NCI-H2196 (cell line): ENCODE measurements around the gene TSSK2.
"Not testable (repeated sequence)": the region's sequence is repeated elsewhere in the genome, so short reads cannot be mapped to it uniquely, and the experiment has no call there.

ENCODE experiments used
- DNase-seq: peaks from one replicate; lab custom pipeline; 2025; ENCODE audit not compliant: unreplicated experiment; lab: John Stamatoyannopoulos, UW

Gene TSSK2

DNA sequence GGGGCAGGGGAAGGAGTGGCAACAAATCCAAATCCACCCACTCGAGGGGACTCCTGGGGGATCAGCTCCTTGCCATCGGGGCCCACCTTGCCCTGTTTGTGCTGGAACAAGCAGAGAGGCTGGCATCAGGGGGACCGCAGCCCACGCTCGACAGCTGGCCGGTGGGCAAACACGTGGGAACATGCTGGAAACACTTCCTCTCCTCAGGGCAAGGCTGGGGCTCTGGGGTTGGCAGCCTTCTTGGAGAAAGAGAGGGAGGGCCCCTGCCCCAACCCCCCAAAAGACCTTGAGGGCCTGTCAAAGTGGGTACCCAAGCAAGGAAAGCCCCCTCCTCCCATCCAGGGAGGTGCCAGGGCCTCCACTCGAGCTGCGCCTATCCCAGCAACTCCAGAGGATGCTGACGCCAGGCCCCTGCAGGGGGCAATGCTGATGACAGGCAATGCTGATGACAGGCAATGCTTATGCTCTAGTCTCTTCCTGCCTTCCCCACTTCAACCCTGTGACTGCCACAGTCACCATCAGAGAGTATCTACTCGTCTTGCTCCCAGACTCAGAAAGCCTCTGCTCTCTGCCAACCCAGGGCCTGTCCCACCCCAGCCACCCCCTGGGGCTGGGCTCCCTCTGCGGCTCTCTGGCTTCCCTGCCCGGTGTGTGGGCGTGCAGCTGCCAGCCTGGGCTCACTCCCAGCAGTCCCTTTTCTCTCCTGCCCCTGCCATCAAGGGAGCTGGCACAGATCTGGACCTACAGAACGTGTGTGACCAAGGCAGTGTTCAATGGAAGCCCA, 7.3 kb downstream of the TSSK2 start:
- no peak for DNase-seq

DNA sequence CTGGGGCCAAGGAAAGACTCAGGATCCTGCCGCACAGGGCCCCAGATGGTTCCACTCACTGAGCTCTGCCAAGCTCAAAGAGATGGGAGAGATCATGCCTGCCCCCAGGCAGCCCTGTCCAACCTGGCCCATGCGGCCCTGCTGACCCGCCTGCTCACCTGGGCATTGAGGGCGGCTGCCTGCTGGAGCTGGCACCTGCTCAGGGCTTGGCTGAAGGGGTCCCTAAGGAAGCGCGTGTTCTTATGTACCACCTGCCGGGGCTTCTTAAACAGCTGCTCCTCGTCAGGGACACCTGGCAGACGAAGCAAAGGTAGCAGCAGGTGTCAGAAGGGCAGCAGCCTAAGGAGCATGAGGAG, 7.9 kb downstream of the TSSK2 start:
- DNase-seq = no peak

DNA sequence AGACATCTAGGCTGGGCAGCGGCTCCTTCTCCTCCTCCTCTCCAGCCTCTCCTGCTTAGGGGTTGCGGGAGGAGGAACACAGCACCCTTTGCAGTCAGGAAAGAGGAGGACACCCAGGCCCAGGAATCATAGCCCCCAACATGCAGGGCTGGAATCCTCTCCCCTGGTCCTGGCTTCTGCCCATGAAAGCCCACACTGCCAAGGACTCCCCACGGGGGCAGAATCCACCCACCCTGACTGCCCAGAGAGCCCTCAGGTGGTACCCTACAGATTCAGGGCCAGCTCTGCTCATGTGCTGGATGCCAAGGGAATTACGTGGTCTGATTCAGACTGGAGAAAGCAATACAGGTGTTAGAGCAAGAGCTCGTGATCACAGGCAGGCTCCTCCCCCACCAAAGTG, 8.9 kb downstream of the TSSK2 start:
- DNase-seq = no peak

DNA sequence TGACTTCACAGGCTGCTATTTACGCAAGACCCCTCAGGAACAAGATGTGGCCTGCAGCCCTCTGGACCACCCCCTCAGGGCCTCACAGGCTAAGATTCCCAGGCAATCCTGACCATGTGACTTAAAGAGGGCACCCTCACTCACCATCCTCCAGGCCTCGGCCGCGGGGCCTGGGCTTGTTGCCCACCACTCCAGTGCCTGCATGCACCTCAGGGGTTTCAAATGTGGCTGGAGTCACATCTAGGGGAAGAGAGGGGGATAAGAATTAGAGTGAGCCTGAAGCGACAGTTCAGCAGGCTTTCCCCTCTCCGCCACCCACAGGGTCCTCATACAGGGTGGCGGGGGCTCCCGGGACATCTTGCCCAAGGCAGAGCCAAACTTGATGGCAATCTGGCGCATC, 11.3 kb downstream of the TSSK2 start:
- DNase-seq = no peak

DNA sequence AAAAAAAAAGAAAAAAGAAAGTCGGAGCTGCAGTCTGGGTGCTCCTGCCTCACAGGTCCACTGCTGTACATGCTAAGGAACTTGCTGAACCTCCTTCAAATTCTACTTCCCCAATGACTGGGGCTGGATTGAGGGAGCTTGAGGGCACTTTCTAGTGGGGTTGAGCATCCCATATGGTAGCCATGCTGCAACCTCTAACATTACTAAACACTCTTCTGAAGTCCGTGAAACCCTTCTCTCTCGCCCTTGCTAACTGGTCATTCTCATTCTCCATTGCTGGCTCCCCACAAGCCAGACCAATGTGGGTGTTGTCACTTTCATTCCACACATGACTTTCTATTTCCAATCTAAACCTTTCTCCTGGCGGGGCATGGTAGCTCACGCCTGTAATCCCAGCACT, 12.1 kb downstream of the TSSK2 start:
- no peak for DNase-seq

DNA sequence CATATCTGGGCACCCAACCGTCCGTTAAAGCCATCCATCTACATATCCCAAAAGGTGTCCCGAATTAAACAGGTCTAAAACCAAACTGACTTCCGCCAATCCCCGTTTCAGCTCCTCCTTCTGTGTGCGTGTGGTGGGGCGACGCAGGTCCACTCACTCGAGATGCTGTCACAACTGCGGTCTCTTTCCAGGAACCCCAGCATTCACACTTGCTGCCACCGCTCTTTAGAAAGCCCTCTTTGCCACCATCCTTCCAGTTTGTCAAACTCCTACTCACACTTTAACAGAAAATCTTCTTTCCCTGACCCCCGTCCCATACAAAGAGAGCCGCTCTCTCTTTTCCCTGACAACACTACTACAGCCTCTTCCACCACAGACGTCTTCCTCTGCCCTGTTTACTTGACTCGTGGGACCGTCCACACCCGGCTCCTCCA, 12.9 kb downstream of the TSSK2 start:
- no peak for DNase-seq

DNA sequence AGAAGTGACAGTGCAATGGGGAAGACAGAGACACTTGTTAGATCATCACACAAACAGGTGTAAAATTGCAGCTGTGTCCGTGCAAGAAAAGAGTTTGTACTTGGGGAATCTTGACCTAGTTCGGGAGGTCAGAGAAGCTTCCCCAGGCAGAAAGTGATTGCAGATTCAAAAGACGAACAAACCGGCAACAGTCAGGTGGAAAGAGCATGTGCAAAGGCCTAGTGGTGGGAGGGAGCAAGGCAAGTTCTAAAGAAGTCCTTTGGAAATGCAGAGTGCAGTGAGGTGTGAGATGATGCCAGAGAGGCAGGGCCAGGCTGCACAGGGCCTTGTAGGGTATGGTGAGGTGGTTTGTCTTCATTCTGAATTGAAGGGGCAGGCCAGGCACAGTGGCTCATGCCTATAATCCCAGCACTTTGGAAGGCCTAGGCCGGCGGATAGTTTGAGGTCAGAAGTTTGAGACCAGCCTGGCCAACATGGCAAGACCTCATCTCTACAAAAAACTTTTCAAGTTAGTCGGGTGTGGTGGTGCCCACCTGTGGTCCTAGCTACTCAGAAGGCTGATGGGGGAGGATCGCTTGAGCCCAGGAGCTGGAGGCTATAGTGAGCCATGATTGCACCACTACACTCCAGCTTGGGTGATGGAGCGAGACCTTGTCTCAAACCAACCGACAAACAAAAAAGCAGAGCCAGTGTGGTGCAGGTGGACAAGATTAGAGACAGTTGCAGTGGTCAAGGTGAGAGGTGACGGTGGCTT, 15.3 kb downstream of the TSSK2 start:
- DNase-seq = no peak

DNA sequence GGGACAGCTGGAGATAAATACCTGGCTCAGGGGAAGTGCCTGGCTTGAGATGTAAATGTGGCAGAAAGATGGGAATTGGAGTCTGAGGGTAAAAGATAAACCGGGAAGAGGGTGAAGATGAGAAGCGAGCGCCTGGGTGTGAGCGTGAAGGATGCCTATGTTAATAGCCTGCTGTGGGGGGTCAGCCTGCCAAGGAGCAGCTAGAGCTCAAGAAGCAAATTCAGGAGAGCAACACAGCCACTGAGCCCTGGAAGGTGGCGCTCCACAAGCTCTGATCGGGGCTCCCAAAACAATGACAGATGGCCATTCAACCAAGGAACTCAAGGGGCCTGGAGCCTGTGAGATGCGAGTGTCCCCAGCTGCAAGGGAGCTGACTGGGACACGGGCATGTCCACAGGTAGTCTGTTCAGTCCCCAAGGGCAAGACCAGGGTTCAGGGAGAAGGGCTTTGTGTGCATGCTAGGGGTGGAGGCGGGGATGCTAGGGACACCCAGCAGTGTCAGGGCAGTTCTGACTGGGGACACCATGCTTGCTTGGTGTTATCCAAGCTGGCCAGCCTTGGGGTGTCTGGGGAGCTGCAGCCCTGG, 16.2 kb downstream of the TSSK2 start:
- DNase-seq = no peak

DNA sequence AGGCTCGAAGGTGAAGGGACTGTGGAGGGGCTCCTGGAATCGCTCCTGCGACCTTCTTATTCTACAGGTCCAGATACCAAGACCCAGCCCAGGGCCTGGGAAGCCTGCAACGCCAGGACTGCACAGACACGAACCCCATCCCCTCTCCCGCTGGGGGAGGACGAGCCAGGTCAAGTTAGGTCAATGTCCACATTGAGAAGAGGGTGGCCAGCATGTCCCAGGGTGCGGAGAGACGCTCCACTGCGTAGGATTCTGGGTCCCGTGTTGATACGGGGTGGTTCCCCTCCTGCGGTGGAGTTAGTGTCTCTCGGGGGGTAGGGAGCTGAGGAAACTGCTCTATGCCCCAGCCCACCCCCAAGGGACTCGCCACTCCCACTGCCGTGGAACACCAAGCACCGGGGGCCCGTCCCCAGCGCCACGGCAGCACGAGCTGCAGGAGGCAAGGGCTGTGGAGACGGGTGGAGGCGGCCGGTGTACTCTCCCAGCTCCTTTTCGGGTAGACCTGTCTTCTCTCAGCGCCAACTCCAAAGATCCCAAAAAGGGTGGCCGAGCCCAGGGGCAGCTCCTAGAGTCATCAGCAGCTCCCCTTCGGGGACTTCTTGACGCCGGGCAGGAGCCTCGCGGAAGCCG, 17.4 kb downstream of the TSSK2 start:
- DNase-seq = no peak

DNA sequence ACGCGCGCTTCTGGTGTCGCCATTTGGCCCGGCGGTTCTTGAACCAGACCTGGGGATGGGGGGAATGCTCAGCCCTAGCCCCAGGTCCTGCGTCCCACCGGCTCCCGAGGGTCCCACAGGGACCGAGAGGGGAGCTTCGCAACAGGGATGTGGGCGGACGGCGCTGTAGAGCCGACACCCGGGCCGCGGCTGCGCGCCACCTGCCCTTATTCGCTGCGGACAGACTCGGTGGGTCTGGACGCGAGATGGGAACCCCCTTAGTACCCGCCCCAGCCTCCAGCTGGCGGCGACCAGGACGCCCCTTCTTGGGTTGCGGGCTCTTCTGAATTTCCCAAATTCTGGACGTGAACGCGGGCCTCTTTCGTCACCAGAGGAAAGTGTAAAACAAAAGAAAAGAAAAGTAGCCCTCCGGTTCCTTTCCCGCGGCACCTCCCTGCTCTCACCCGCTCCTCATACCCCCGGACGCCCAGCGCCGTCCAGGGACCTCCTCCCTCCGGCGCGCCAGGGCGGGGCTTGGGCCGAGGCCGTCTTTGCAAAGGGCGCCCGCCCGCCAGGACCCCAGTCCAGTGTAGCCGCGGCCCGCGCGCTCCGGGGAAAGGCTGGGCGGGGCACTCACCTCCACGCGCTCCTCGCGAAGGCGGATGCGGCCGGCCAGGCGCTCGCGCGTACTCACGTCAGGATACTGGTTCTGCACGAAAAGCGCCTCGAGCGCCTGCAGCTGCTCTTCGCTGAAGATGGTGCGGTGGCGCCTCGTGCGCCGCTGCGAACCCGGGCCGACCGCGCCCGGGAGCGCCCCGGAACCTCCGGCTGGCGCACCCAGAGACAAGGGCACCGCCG, 18.2 kb downstream of the TSSK2 start:
- DNase-seq = peak; percentile 41

DNA sequence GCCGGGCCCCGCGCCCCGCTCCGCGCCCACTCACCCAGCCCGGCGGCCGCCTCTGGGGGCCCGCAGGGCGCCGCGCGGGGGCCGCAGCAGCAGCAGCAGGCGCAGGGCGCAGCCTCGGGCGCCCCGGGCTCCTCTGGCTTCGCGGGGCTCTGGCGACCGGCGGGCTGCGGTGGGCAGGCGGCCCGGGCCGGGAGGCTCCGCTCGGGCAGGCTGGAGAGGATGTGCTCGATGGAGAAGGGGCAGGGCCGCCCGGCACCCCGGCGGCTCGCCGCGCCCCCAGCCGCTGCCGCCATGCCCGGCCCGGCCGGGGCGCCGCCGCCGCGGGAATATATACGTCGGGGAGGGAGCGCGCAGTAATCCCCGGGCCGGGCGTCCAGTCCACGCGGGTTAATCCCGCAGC, 18.9 kb downstream of the TSSK2 start, which contains the start of gene GSC2:
GSC2 (minus strand) TSS at position 302 of the 400 bp plus-strand sequence; CDS start at position 293, 9 bp downstream.
- no peak for DNase-seq

DNA sequence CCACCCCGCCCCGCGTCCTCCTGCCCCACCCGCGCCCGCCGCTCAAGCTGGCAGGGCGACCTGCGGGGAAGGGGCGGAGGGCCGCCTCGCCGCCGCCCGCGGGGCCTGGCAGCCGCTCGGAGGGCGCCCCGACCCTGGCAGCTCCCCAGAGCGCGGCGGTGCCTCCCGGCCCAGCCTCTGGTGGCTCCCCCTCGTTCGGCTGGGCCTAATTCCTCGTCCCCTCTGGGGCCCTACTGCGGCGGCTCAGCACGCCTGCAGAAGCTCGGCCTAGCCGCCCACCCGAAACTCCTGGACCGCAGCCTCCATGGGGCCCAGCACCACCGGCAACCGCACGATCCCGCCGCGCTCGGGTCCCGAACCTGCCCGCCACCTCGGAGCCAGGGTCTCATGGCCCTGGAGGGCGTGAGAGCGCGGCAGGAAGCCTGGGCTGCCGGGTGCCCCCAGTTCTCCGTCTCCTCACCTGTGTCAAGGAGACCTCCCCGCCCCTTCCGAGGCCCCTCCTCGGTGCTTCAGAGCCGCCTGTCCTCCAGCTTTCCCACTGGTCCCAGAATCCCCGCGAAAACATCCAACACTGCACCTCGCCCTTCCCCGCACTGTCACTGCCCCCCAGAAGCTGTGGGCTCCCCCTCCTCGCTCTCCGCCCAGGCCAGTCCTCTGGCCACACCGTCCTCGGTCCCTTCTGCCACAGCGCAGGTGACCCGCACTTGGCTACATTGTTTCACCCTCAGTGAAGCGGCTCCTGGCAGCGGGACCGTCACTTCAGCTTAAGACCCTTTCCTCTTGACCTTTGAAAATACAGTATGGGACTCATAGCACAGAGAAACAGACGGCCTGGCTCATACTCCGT, 19.6 kb downstream of the TSSK2 start:
- DNase-seq = no peak

DNA sequence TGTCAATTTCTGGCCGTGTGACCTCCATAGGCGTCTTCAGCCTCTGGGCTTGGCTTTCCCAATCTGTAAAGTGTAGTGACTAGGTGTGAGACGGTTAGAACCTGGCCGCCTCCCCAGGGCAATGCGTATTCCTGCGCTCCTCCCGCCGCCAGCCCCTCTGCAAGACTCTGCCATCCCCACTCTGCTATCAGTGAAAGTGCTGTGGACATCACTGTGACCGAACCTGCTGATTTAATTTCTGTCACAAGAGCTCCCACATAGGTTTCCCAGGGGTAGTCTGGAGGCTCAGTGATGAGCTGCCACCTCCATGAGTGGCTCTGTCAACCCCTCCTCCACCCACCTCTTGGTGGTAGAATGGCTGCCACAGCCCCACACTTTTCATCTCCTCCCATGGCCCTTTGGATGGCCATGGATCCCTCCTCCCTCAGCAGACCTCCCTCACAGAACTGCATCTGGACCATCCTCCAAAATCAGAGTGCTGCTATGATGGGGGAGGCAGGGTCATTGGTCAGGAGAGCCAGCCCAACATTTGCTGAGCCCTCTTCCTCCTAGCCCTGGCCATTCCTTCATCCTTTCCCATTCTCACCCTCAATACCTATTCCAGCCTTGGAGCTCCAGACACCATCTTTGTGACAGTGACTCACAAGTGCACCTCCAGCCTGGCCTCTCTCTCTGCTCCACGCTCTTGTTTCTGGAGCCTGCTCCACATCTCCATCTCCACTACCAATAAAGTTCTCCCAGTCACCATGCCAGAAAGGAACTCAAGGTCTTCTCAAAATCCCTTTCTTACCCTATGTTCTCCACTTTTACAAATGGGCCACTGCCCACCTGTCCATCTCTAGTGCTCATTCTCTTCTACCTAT, 20.5 kb downstream of the TSSK2 start:
- no peak for DNase-seq

DNA sequence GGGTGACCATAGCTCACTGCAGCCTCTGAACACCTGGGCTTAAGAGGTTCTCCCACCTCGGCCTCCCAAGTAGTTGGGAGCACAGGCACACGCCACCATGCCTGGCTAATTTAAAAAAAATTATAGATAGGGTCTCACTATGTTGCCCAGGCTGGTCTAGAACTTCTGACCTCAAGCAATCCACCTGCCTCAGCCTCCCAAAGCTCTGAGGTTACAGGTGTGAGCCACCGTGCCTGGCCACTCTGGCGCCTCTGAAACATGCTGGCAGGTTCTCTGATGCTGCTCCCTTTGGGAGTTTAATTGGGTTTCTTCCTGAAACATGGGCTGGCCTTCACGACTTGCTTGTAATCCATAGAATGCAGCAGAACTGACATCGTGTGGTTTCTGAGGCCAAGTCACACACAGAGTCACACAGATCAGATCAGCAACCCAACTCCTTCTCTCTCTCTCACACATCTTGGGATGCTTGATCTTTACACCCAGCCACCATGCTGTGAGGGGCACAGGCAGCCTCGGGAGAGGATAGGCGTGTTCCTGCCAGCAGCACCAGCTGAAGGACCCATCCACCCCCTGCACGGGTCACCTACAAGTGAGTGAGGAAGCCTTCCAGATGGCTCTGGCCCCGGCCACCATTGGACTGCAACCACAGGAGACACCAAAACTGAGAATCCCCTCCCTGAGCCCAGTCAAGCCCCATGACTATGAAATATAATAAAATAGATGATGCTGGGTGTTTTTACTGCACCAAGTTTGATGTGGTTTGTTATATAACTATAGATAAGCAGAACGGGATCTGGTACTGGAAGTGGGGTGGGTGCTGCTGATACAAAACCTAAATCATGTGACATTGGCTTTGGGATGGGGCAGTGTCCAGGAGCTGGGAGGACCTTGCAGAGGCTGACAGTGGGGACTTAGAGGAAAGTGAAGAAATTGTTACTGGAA, 22.1 kb downstream of the TSSK2 start:
- no peak for DNase-seq

DNA sequence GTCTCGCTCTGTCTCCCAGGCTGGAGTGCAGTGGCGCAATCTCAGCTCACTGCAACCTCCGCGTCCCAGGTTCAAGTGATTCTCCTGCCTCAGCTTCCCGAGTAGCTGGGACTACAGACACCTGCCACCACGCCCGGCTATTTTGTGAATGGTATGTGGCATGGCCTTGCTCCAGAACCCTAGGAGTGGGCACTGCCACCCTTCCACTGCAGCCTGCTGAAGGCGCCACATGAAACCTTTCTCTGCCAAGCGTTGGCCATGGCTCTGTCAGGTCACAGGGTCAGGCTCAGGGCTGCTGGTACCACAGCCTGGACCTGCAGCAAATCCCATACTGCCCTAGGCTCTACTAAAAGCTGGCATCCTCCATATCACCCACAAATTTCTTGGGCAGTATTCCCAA, 25.0 kb downstream of the TSSK2 start:
- not testable (repeated sequence) for DNase-seq

DNA sequence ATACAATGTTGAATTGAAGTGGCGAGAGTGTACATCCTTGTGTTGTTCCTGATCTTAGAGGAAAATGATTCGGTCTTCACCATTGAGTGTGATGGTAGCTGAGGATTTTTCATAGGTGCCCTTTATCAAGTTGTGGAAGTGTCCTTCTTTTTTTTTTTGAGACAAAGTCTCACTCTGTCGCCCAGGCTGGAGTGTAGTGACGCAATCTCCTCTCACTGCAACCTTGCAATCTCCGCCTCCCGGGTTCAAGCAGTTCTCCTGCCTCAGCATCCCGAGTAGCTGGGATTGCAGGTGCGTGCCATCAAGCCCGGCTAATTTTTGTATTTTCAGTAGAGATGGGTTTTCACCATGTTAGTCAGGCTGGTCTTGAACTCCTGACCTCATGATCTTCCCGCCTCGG, 27.5 kb downstream of the TSSK2 start:
- not testable (repeated sequence) for DNase-seq

DNA sequence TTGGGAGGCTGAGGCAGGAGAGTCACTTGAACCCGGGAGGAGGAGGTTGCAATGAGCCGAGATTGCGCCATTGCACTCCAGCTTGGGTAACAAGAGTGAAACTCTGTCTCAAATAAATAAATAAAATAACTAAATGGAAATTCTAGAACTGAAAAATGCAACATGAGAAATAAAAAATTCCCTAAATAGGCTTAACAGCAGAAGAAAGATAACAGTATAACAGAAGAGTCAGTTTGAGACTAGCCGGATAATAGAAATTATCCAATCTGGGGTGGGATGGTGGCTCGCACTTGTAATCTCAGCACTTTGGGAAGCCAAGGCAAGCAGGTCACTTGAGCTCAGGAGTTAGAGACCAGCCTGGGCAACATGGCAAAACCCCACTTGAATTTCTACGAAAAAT, 33.3 kb downstream of the TSSK2 start:
- DNase-seq = no peak

DNA sequence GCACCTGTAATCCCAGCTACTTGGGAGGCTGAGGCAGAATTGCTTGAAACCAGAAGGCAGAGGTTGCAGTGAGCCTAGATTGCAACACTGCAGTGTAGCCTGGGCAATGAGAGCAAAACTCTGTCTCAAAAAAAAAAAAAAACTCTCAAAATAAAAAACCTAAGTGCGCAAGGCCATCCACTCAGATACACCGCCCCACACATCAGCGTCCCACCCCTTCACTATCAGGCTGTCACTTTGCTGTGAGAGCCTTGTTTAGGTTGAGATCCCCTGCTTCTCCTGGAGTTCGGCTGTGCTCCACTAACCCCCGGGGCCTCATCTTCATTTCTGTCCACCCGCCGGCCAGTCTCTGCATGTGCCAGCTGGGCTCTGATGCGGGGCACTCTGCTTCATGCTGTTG, 35.3 kb downstream of the TSSK2 start:
- DNase-seq = no peak
